ENCODE results near the gene ARMC10. TPM values are rescaled to one million over a fixed set of nuclear protein-coding genes. Genes with fewer than 3 reads are reported as not detected.
"Not testable (repeated sequence)": the region's sequence is repeated elsewhere in the genome, so short reads cannot be mapped to it uniquely, and the experiment has no call there.

The ARMC10 gene
- total RNA-seq, 1 experiment from 2014 or later: 96.0 TPM

- DNase-seq (ENCODE audit: low read depth): not testable (repeated sequence)
Measured at GRCh38 chr7:103078226-103078625, 3.3 kb downstream of the ARMC10 start.

GRCh38 chr7:103079836-103080235, 4.9 kb downstream of the ARMC10 start:
- no peak for DNase-seq (ENCODE audit: low read depth)

GRCh38 chr7:103080923-103081322, 6.0 kb downstream of the ARMC10 start:
- DNase-seq (ENCODE audit: low read depth): no peak

GRCh38 chr7:103082497-103082896, 7.6 kb downstream of the ARMC10 start:
- DNase-seq (ENCODE audit: low read depth): no peak

GRCh38 chr7:103083210-103083609, 8.3 kb downstream of the ARMC10 start:
- no peak for DNase-seq (ENCODE audit: low read depth)

- not testable (repeated sequence) for DNase-seq (ENCODE audit: low read depth)
Measured at GRCh38 chr7:103092321-103092720, 17.4 kb downstream of the ARMC10 start.

GRCh38 chr7:103093429-103093828, 18.5 kb downstream of the ARMC10 start:
- DNase-seq (ENCODE audit: low read depth): no peak

- no peak for DNase-seq (ENCODE audit: low read depth)
Measured at GRCh38 chr7:103094102-103094501, 19.2 kb downstream of the ARMC10 start.

- DNase-seq (ENCODE audit: low read depth): not testable (repeated sequence)
Measured at GRCh38 chr7:103095558-103095957, 20.6 kb downstream of the ARMC10 start.

- DNase-seq (ENCODE audit: low read depth): no peak
Measured at GRCh38 chr7:103097041-103097440, 22.1 kb downstream of the ARMC10 start.

- DNase-seq (ENCODE audit: low read depth): no peak
Measured at GRCh38 chr7:103100348-103100747, 25.4 kb downstream of the ARMC10 start.

GRCh38 chr7:103101543-103101942, 26.6 kb downstream of the ARMC10 start:
- no peak for DNase-seq (ENCODE audit: low read depth)

- no peak for DNase-seq (ENCODE audit: low read depth)
Measured at GRCh38 chr7:103106005-103106702, 31.2 kb downstream of the ARMC10 start.

GRCh38 chr7:103106703-103107070, 31.7 kb downstream of the ARMC10 start:
- DNase-seq (ENCODE audit: low read depth): not testable (repeated sequence)

GRCh38 chr7:103113164-103113563, 38.2 kb downstream of the ARMC10 start:
- peak; percentile 99 for DNase-seq (ENCODE audit: low read depth)

- no peak for DNase-seq (ENCODE audit: low read depth)
Measured at GRCh38 chr7:103114576-103115008, 39.7 kb downstream of the ARMC10 start.

GRCh38 chr7:103115771-103116170, 40.8 kb downstream of the ARMC10 start:
- DNase-seq (ENCODE audit: low read depth): no peak

- DNase-seq (ENCODE audit: low read depth): no peak
Measured at GRCh38 chr7:103116511-103116910, 41.6 kb downstream of the ARMC10 start.

- no peak for DNase-seq (ENCODE audit: low read depth)
Measured at GRCh38 chr7:103116991-103117390, 42.1 kb downstream of the ARMC10 start.

- no peak for DNase-seq (ENCODE audit: low read depth)
Measured at GRCh38 chr7:103117465-103117864, 42.5 kb downstream of the ARMC10 start.

GRCh38 chr7:103119791-103120291, 44.9 kb downstream of the ARMC10 start:
- no peak for DNase-seq (ENCODE audit: low read depth)

GRCh38 chr7:103120362-103120761, 45.4 kb downstream of the ARMC10 start:
- DNase-seq (ENCODE audit: low read depth): no peak

- DNase-seq (ENCODE audit: low read depth): no peak
Measured at GRCh38 chr7:103121641-103122040, 46.7 kb downstream of the ARMC10 start.

- no peak for DNase-seq (ENCODE audit: low read depth)
Measured at GRCh38 chr7:103123529-103123928, 48.6 kb downstream of the ARMC10 start.
